NOMO-1 treated with dmso at 0.1 percent for 144 hours (cell line): ENCODE results near the gene CERS6.
"Not testable (repeated sequence)": the region's sequence is repeated elsewhere in the genome, so short reads cannot be mapped to it uniquely, and the experiment has no call there.

Experiments used
- DNase-seq: peaks from one replicate; lab custom pipeline; 2025; ENCODE audit not compliant: unreplicated experiment; lab: John Stamatoyannopoulos, UW

The CERS6 gene

GRCh38 chr2:168455645-168456520 is at the start of gene CERS6:
CERS6 (plus strand) TSS chr2:168456272; CDS start chr2:168456449, 177 bp downstream.
- peak; percentile 87 for DNase-seq

GRCh38 chr2:168412301-168412700 is 43.8 kb upstream of the CERS6 start:
- DNase-seq = not testable (repeated sequence)

GRCh38 chr2:168413101-168413500 is 43.0 kb upstream of the CERS6 start:
- not testable (repeated sequence) for DNase-seq

- DNase-seq = no peak
Observed at GRCh38 chr2:168416555-168416954, 39.5 kb upstream of the CERS6 start.

- DNase-seq = no peak
Observed at GRCh38 chr2:168422584-168422983, 33.5 kb upstream of the CERS6 start.

- no peak for DNase-seq
Observed at GRCh38 chr2:168424112-168424951, 31.7 kb upstream of the CERS6 start.

- no peak for DNase-seq
Observed at GRCh38 chr2:168424971-168425370, 31.1 kb upstream of the CERS6 start.

- no peak for DNase-seq
Observed at GRCh38 chr2:168426861-168427260, 29.2 kb upstream of the CERS6 start.

- DNase-seq = no peak
Observed at GRCh38 chr2:168427451-168427850, 28.6 kb upstream of the CERS6 start.

GRCh38 chr2:168428431-168428830 is 27.6 kb upstream of the CERS6 start:
- DNase-seq = no peak

- DNase-seq = no peak
Observed at GRCh38 chr2:168429988-168430387, 26.1 kb upstream of the CERS6 start.

GRCh38 chr2:168430431-168430830 is 25.6 kb upstream of the CERS6 start:
- no peak for DNase-seq

- no peak for DNase-seq
Observed at GRCh38 chr2:168431301-168432024, 24.6 kb upstream of the CERS6 start.

- no peak for DNase-seq
Observed at GRCh38 chr2:168432100-168432499, 24.0 kb upstream of the CERS6 start.

GRCh38 chr2:168432565-168433186 is 23.4 kb upstream of the CERS6 start:
- DNase-seq = no peak

- no peak for DNase-seq
Observed at GRCh38 chr2:168433527-168433926, 22.5 kb upstream of the CERS6 start.

GRCh38 chr2:168434146-168434545 is 21.9 kb upstream of the CERS6 start:
- no peak for DNase-seq

GRCh38 chr2:168436840-168437239 is 19.2 kb upstream of the CERS6 start:
- DNase-seq = no peak

- DNase-seq = no peak
Observed at GRCh38 chr2:168438553-168438952, 17.5 kb upstream of the CERS6 start.

GRCh38 chr2:168439536-168439935 is 16.5 kb upstream of the CERS6 start:
- DNase-seq = no peak
